Activated naive CD8-positive, alpha-beta T cell treated with anti-CD3 and anti-CD28 coated beads, Interleukin-2, amount 10 ng/mL, durations not matched to agents 7 days and 5 days (primary cell): Measurements from ENCODE around the gene B3GALT4. TPM values are rescaled to one million over a fixed set of nuclear protein-coding genes. Genes with fewer than 3 reads are reported as not detected.

Source experiments
- microRNA-seq: library from miRNA; unstranded; fragments of <30 nt; microRNA quantifications from one replicate; pipeline ENCODE4 v1.2.0, GENCODE V29; 2022
- total RNA-seq, 2 experiments: library from RNA; stranded (reverse); gene quantifications; one replicate each; pipeline ENCODE4 v1.2.3, GENCODE V29; 2021

The B3GALT4 gene
- total RNA-seq, 2 experiments from 2014 or later: 32.0 to 35.4 TPM

Small RNAs within 50 kb of the gene (microRNA-seq; reads per million reads assigned to microRNA genes)
- not detected for gene MIR6834
- not detected for gene MIR6873

Other genes with a start within 250 kb of the B3GALT4 start
- gene HLA-DPA1, start 203.5 kb upstream of the B3GALT4 start, total RNA-seq: 10 to 100 TPM; 35.7 to 39.8 TPM
- gene HLA-DPB1, start 201.1 kb upstream of the B3GALT4 start, total RNA-seq: 10 to 100 TPM; 43.4 to 44.7 TPM
- gene COL11A2, start 84.7 kb upstream of the B3GALT4 start, total RNA-seq: 1 to 10 TPM in 1 of 2 experiments, under 1 TPM in 1; 1.00 to 1.1 TPM
- gene RXRB, start 76.5 kb upstream of the B3GALT4 start, total RNA-seq: 10 to 100 TPM; 54.6 to 60.0 TPM
- 10 to 100 TPM; 41.7 to 44.8 TPM for gene SLC39A7, start 76.3 kb upstream of the B3GALT4 start, total RNA-seq
- 10 to 100 TPM; 21.1 to 21.8 TPM for gene HSD17B8, start 72.5 kb upstream of the B3GALT4 start, total RNA-seq
- gene RING1, start 68.6 kb upstream of the B3GALT4 start, total RNA-seq: 10 to 100 TPM; 41.2 to 41.8 TPM
- 10 to 100 TPM; 72.3 to 76.0 TPM for gene VPS52, start 5.2 kb upstream of the B3GALT4 start, total RNA-seq
- 1,000 to 10,000 TPM; 3,300 to 3,409 TPM for gene RPS18, start 5.0 kb upstream of the B3GALT4 start, total RNA-seq
- gene WDR46, start 12.1 kb downstream of the B3GALT4 start, total RNA-seq: 10 to 100 TPM; 50.0 to 58.0 TPM
- gene PFDN6, start 12.5 kb downstream of the B3GALT4 start, total RNA-seq: 10 to 100 TPM; 53.3 to 54.7 TPM
- 10 to 100 TPM; 65.4 to 65.5 TPM for gene RGL2, start 21.8 kb downstream of the B3GALT4 start, total RNA-seq
- 100 to 1,000 TPM; 250 to 257 TPM for gene TAPBP, start 37.0 kb downstream of the B3GALT4 start, total RNA-seq
- 10 to 100 TPM; 20.9 to 24.5 TPM for gene ZBTB22, start 40.6 kb downstream of the B3GALT4 start, total RNA-seq
- gene DAXX, start 45.8 kb downstream of the B3GALT4 start, total RNA-seq: 100 to 1,000 TPM; 108 to 117 TPM
- gene KIFC1, start 114.7 kb downstream of the B3GALT4 start, total RNA-seq: 100 to 1,000 TPM; 117 to 127 TPM
- 100 to 1,000 TPM in 1 of 2 experiments, 10 to 100 TPM in 1; 98.3 to 105 TPM for gene PHF1, start 133.9 kb downstream of the B3GALT4 start, total RNA-seq
- 100 to 1,000 TPM; 202 to 209 TPM for gene CUTA, start 141.0 kb downstream of the B3GALT4 start, total RNA-seq
- gene SYNGAP1, start 142.9 kb downstream of the B3GALT4 start, total RNA-seq: 10 to 100 TPM; 53.3 to 60.1 TPM
- gene ZBTB9, start 177.5 kb downstream of the B3GALT4 start, total RNA-seq: 1 to 10 TPM; 9.1 to 9.8 TPM